Brain microvascular endothelial cell (primary cell): ENCODE results near the gene VDAC1.
"Not testable (repeated sequence)": the region's sequence is repeated elsewhere in the genome, so short reads cannot be mapped to it uniquely, and the experiment has no call there.

Source experiments
- DNase-seq: peaks from one replicate; pipeline ENCODE4 v3.0.0-alpha.2; 2020
- H3K27ac ChIP-seq: fragments of 250-450 bp; sonication (Bioruptor Pico); 2 replicates; pipeline ENCODE4 v1.5.1; 2020; ENCODE audit warnings: mild to moderate bottlenecking, moderate library complexity
- H3K27me3 ChIP-seq: fragments of 250-450 bp; sonication (Bioruptor Pico); replicated peaks from 2 replicates; pipeline ENCODE4 v1.5.1; 2020; ENCODE audit warnings: mild to moderate bottlenecking
- H3K36me3 ChIP-seq: fragments of 250-450 bp; sonication (Bioruptor Pico); replicated peaks from 2 replicates; pipeline ENCODE4 v1.5.1; 2020; ENCODE audit warnings: mild to moderate bottlenecking
- H3K4me3 ChIP-seq: 2 replicates; pipeline ENCODE4 v1.5.1; 2011; ENCODE audit warnings: low read depth, mild to moderate bottlenecking, control low read depth, low read length, moderate library complexity
- CTCF ChIP-seq: IDR thresholded peaks from 2 replicates; pipeline ENCODE4 v1.5.1; 2011; ENCODE audit warnings: low read depth, mild to moderate bottlenecking, moderate library complexity, low read length, control low read depth, inconsistent platforms; ENCODE audit errors: missing control alignments
- in situ Hi-C: cut with HindIII; loops from 2 replicates; pipeline ENCODE4 v1.10.0; 2017; ENCODE audit warnings: low sequenced_read_pairs, low pct_ligation_motif_present

VDAC1 gene

GRCh38 chr5:133957591-133957990 lies 47.2 kb downstream of the VDAC1 start:
- Histone ChIP-seq H3K27me3 (no peaks in the 10 kb centered on the region), H3K27ac (no peak overlapping the region), H3K4me3 (no peak overlapping the region), H3K36me3 (peaks cover 27% of the 10 kb centered on the region)
- no peak for TF ChIP-seq CTCF
- in situ Hi-C loops: no loop called here
- no peak for DNase-seq

- peaks cover 27% of the 10 kb centered on the region for H3K36me3 ChIP-seq
Observed at GRCh38 chr5:133957080-133957479, 47.7 kb downstream of the VDAC1 start.

GRCh38 chr5:133956196-133956595 lies 48.6 kb downstream of the VDAC1 start:
- DNase-seq, H3K27ac ChIP-seq, in situ Hi-C loops: not testable (repeated sequence)

More at GRCh38 chr5:133957080-133957479, 47.7 kb downstream of the VDAC1 start:
- in situ Hi-C loops: no loop called here
- H3K4me3 ChIP-seq: no peak overlapping the region
- no peak for TF ChIP-seq CTCF
- H3K27ac ChIP-seq: no peak overlapping the region
- H3K27me3 ChIP-seq: no peaks in the 10 kb centered on the region
- DNase-seq: no peak

GRCh38 chr5:133953568-133954145 lies 51.1 kb downstream of the VDAC1 start:
- Histone ChIP-seq H3K36me3 (peaks cover 23% of the 10 kb centered on the region), H3K27ac (peak overlapping the region; percentile 64), H3K4me3 (no peak overlapping the region), H3K27me3 (no peaks in the 10 kb centered on the region)
- no peak for TF ChIP-seq CTCF
- no peak for DNase-seq
- in situ Hi-C loops: no loop called here

More at GRCh38 chr5:133956196-133956595, 48.6 kb downstream of the VDAC1 start:
- H3K27me3 ChIP-seq, H3K4me3 ChIP-seq: not testable (repeated sequence)
- H3K36me3 ChIP-seq: peaks cover 27% of the 10 kb centered on the region

- in situ Hi-C loops: no loop called here
- Histone ChIP-seq H3K27me3 (no peaks in the 10 kb centered on the region), H3K36me3 (peaks cover 20% of the 10 kb centered on the region), H3K27ac (peak overlapping the region; percentile 64), H3K4me3 (no peak overlapping the region)
- peak; percentile 95 for DNase-seq
- TF ChIP-seq CTCF: no peak
Observed at GRCh38 chr5:133952729-133953567, 51.8 kb downstream of the VDAC1 start.

- H3K4me3 ChIP-seq: no peak overlapping the region
- TF ChIP-seq CTCF: no peak
- DNase-seq: no peak
- H3K36me3 ChIP-seq: peaks cover 5% of the 10 kb centered on the region
- in situ Hi-C loops: no loop called here
- H3K27ac ChIP-seq: no peak overlapping the region
- no peaks in the 10 kb centered on the region for H3K27me3 ChIP-seq
Observed at GRCh38 chr5:133950821-133951612, 53.8 kb downstream of the VDAC1 start.
